Liver (tissue), 3 donors: ENCODE measurements around the gene TMTC1.

ENCODE experiments used
- CTCF ChIP-seq: fragments of 150-350 bp; IDR thresholded peaks from 2 replicates; pipeline ENCODE4 v1.5.1; 2017; ENCODE audit warnings: improper control_type of control experiment, low read depth, low read length; ENCODE audit not compliant: missing input control
- FOXA2 ChIP-seq: IDR thresholded peaks from 2 replicates; pipeline ENCODE4 v1.6.1; 2016; ENCODE audit warnings: antibody characterized with exemption
- GABPA ChIP-seq, 2 donors: IDR thresholded peaks in 1 of 2; conservative IDR thresholded peaks in 1 of 2; 2 replicates each; pipeline ENCODE4 v1.6.1; 2016; ENCODE audit warnings: antibody characterized with exemption in 2 of 2, mild to moderate bottlenecking in 1 of 2, moderate library complexity in 1 of 2
- RXRA ChIP-seq, 2 donors: IDR thresholded peaks; 2 replicates each; pipeline ENCODE4 v1.6.1; 2017 to 2018; ENCODE audit warnings: antibody characterized with exemption in 2 of 2, mild to moderate bottlenecking in 1 of 2
- SP1 ChIP-seq: IDR thresholded peaks from 2 replicates; pipeline ENCODE4 v1.6.1; 2018; ENCODE audit warnings: antibody characterized with exemption, mild to moderate bottlenecking
- YY1 ChIP-seq: IDR thresholded peaks from 2 replicates; pipeline ENCODE4 v1.6.1; 2016; ENCODE audit warnings: antibody characterized with exemption, mild to moderate bottlenecking
- ZBTB33 ChIP-seq: IDR thresholded peaks from 2 replicates; pipeline ENCODE4 v1.6.1; 2016; ENCODE audit warnings: antibody characterized with exemption
- TF ChIP-seq, protein P1 (sequence below): IDR thresholded peaks from 2 replicates; pipeline ENCODE4 v1.6.1; 2016; ENCODE audit warnings: antibody characterized with exemption, mild to moderate bottlenecking
- TF ChIP-seq, protein P2 (sequence below): IDR thresholded peaks from 2 replicates; pipeline ENCODE4 v1.6.1; 2016; ENCODE audit warnings: antibody characterized with exemption
- donor health status: healthy.
- donor health status: healthy.

DNA sequence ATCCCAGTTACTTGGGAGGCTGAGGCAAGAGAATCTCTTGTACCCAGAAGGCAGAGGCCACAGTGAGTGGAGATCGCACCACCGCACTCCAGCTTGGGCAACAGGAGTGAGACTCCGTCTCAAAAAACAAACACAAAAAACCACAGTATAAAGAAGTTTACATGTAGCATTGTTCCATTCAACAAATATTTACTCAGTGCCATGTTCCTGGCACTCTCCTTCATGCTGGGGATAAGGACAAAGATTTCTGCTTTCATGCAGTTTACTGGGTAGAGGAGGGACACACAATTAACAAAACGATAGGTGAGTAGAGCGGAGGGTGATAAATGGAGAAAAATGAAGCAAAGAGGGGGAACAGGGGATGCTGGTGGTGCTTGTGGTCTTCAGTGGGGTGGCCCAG, 218.0 kb downstream of the TMTC1 start:
- TF ChIP-seq CTCF (no peak), ZBTB33 (no peak), GABPA (IDR thresholded peaks at IDR 0.05 in 1 of 2, conservative IDR thresholded peaks at IDR 0.05 in 1 of 2) (no peak), SP1 (no peak), RXRA (IDR thresholded peaks at IDR 0.05) (no peak), FOXA2 (no peak), YY1 (no peak)
- TF ChIP-seq, protein P1, sequence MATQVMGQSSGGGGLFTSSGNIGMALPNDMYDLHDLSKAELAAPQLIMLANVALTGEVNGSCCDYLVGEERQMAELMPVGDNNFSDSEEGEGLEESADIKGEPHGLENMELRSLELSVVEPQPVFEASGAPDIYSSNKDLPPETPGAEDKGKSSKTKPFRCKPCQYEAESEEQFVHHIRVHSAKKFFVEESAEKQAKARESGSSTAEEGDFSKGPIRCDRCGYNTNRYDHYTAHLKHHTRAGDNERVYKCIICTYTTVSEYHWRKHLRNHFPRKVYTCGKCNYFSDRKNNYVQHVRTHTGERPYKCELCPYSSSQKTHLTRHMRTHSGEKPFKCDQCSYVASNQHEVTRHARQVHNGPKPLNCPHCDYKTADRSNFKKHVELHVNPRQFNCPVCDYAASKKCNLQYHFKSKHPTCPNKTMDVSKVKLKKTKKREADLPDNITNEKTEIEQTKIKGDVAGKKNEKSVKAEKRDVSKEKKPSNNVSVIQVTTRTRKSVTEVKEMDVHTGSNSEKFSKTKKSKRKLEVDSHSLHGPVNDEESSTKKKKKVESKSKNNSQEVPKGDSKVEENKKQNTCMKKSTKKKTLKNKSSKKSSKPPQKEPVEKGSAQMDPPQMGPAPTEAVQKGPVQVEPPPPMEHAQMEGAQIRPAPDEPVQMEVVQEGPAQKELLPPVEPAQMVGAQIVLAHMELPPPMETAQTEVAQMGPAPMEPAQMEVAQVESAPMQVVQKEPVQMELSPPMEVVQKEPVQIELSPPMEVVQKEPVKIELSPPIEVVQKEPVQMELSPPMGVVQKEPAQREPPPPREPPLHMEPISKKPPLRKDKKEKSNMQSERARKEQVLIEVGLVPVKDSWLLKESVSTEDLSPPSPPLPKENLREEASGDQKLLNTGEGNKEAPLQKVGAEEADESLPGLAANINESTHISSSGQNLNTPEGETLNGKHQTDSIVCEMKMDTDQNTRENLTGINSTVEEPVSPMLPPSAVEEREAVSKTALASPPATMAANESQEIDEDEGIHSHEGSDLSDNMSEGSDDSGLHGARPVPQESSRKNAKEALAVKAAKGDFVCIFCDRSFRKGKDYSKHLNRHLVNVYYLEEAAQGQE: no peak
- TF ChIP-seq, protein P2, sequence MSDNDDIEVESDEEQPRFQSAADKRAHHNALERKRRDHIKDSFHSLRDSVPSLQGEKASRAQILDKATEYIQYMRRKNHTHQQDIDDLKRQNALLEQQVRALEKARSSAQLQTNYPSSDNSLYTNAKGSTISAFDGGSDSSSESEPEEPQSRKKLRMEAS: no peak
